GM12878 (cell line): Measurements from ENCODE around the gene MXRA7. TPM values are rescaled to one million over a fixed set of nuclear protein-coding genes. Genes with fewer than 3 reads are reported as not detected.

Experiments
- ATAC-seq: fragments of 200-7000 bp; cut with Tn5 transposase; 3 replicates; pipeline ENCODE4 v1.9.1; 2020; ENCODE audit warnings: mild to moderate bottlenecking, moderate library complexity
- BruUV-seq: library from RNA; stranded (reverse); fragments of 400-500 nt; replicated peaks from 2 replicates; lab custom pipeline; 2021; lab: Mats Ljungman, UMichigan
- CTCF ChIA-PET: fragments of 300-600 bp; sonication (Branson Sonifier 250); formaldehyde crosslinking; extraction: SDS; loops from one replicate; lab custom pipeline; 2021; ENCODE audit warnings: inconsistent platforms; lab: Yijun Ruan, JAX
- POLR2A ChIA-PET: fragments of 350-600 bp; formaldehyde crosslinking; extraction: SDS; loops from one replicate; lab custom pipeline; 2021; ENCODE audit warnings: inconsistent platforms; lab: Charles Lee
- RAD21 ChIA-PET: fragments of 300-600 bp; sonication (Branson Sonifier 250); formaldehyde crosslinking; loops from one replicate; lab custom pipeline; 2023; ENCODE audit warnings: antibody characterized with exemption; ENCODE audit not compliant: unreplicated experiment; lab: Charles Lee
- SMC1A ChIA-PET: fragments of 300-600 bp; sonication (Branson Sonifier 250); formaldehyde crosslinking; loops from one replicate; lab custom pipeline; 2023; ENCODE audit not compliant: unreplicated experiment, uncharacterized antibody; lab: Charles Lee
- DNase-seq: peaks from one replicate; pipeline ENCODE4 v3.0.0-alpha.2; 2011; ENCODE audit warnings: low read depth, low spot score
- FAIRE-seq: peaks from 3 replicates; lab custom pipeline; 2011; peaks lifted over from hg19 to GRCh38; lab: Jason Lieb, UNC
- H2AFZ ChIP-seq: 2 replicates; pipeline ENCODE4 v1.6.0; 2011; ENCODE audit warnings: low read depth, low read length, control low read depth; ENCODE audit not compliant: control insufficient read depth
- H3K27ac ChIP-seq: 2 replicates; pipeline ENCODE4 v1.5.1; 2011; ENCODE audit warnings: control low read depth; ENCODE audit not compliant: control insufficient read depth, insufficient read depth
- H3K27me3 ChIP-seq, 2 experiments: replicated peaks in 1 of 2; 2 replicates each; pipeline versions ENCODE4 v1.6.0 to v1.6.1; 2011; ENCODE audit warnings: low read length in 1 of 2; ENCODE audit not compliant: control insufficient read depth in 2 of 2, insufficient read depth in 2 of 2
- H3K36me3 ChIP-seq, 2 experiments: 2 replicates each; pipeline ENCODE4 v1.5.1; 2011; ENCODE audit warnings: low read length in 1 of 2; ENCODE audit not compliant: control insufficient read depth in 2 of 2, insufficient read depth in 2 of 2
- H3K4me1 ChIP-seq: 2 replicates; pipeline ENCODE4 v1.6.1; 2011; ENCODE audit warnings: mild to moderate bottlenecking, low read length, moderate library complexity, mixed read lengths; ENCODE audit not compliant: control insufficient read depth, insufficient read depth
- H3K4me2 ChIP-seq: 2 replicates; pipeline ENCODE4 v1.6.0; 2011; ENCODE audit warnings: control low read depth; ENCODE audit not compliant: control insufficient read depth, insufficient read depth
- H3K4me3 ChIP-seq: fragments of 200-600 bp; sonication (generic); 2 replicates; pipeline ENCODE4 v1.5.1; 2016
- H3K79me2 ChIP-seq: 2 replicates; pipeline ENCODE4 v1.6.0; 2011; ENCODE audit warnings: low read length; ENCODE audit not compliant: control insufficient read depth, insufficient read depth
- H3K9ac ChIP-seq: 2 replicates; pipeline ENCODE4 v1.8.0; 2011; ENCODE audit warnings: low read length, control low read depth, mixed read lengths; ENCODE audit not compliant: control insufficient read depth, insufficient read depth
- H3K9me3 ChIP-seq: replicated peaks from 3 replicates; pipeline ENCODE4 v1.5.1; 2011; ENCODE audit warnings: mild to moderate bottlenecking, low read length; ENCODE audit not compliant: control insufficient read depth, insufficient read depth
- H4K20me1 ChIP-seq: 2 replicates; pipeline ENCODE4 v1.6.0; 2011; ENCODE audit not compliant: control insufficient read depth, insufficient read depth
- CREM ChIP-seq: IDR thresholded peaks from 2 replicates; pipeline ENCODE4 v1.6.1; 2014; ENCODE audit warnings: antibody characterized with exemption, low read depth
- E2F8 ChIP-seq: fragments of 450-650 bp; IDR thresholded peaks from 2 replicates; pipeline ENCODE4 v1.6.1; 2018; ENCODE audit warnings: mild to moderate bottlenecking, low read depth, moderate library complexity; ENCODE audit not compliant: partially characterized antibody
- EP300 ChIP-seq, 2 experiments: fragments of 150-350 bp in 1 of 2; IDR thresholded peaks; 2 replicates each; pipeline ENCODE4 v1.6.1; 2011 to 2012; ENCODE audit warnings: low read depth in 2 of 2, low read length in 2 of 2, borderline replicate concordance in 1 of 2, improper control_type of control experiment in 1 of 2, inconsistent platforms in 1 of 2; ENCODE audit not compliant: control insufficient read depth in 1 of 2
- ESRRA ChIP-seq: IDR thresholded peaks from 2 replicates; pipeline ENCODE4 v1.6.1; 2012; ENCODE audit warnings: mild to moderate bottlenecking, low read length, improper control_type of control experiment
- ETV6 ChIP-seq, 2 experiments: fragments of 450-650 bp in 1 of 2; IDR thresholded peaks in 1 of 2; conservative IDR thresholded peaks in 1 of 2; 2 replicates each; pipeline ENCODE4 v1.6.1; 2014; ENCODE audit warnings: antibody characterized with exemption in 1 of 2, borderline replicate concordance in 1 of 2, low read depth in 1 of 2, mild to moderate bottlenecking in 1 of 2, moderate library complexity in 1 of 2
- HDAC6 ChIP-seq: fragments of 200-600 bp; sonication (generic); IDR thresholded peaks from one replicate; pipeline ENCODE4 v1.8.0; 2017; ENCODE audit warnings: antibody characterized with exemption; ENCODE audit not compliant: unreplicated experiment
- JUND ChIP-seq: IDR thresholded peaks from 2 replicates; pipeline ENCODE4 v1.6.1; 2012; ENCODE audit warnings: low read depth, mild to moderate bottlenecking, low read length, improper control_type of control experiment, moderate library complexity
- MTA2 ChIP-seq: fragments of 450-650 bp; IDR thresholded peaks from 2 replicates; pipeline ENCODE4 v1.6.1; 2016; ENCODE audit warnings: low read depth, mild to moderate bottlenecking, moderate library complexity
- MYC ChIP-seq: IDR thresholded peaks from 2 replicates; pipeline ENCODE4 v1.6.1; 2011; ENCODE audit warnings: mild to moderate bottlenecking, low read length, moderate library complexity, inconsistent platforms; ENCODE audit not compliant: insufficient read depth, insufficient replicate concordance, insufficient read length, severe bottlenecking
- NFYB ChIP-seq: IDR thresholded peaks from 2 replicates; pipeline ENCODE4 v1.6.1; 2011; ENCODE audit warnings: low read depth, mild to moderate bottlenecking, low read length, improper control_type of control experiment, moderate library complexity; ENCODE audit not compliant: insufficient read depth
- NR2C1 ChIP-seq: fragments of 450-650 bp; IDR thresholded peaks from 2 replicates; pipeline ENCODE4 v1.6.1; 2017; ENCODE audit warnings: antibody characterized with exemption, mild to moderate bottlenecking, moderate library complexity
- NR2F1 ChIP-seq: fragments of 450-650 bp; conservative IDR thresholded peaks from 2 replicates; pipeline ENCODE4 v1.6.1; 2017; ENCODE audit warnings: mild to moderate bottlenecking
- RUNX3 ChIP-seq: IDR thresholded peaks from 2 replicates; pipeline ENCODE4 v1.6.1; 2012; ENCODE audit warnings: low read length, inconsistent platforms
- SUZ12 ChIP-seq: fragments of 200-600 bp; sonication (generic); IDR thresholded peaks from one replicate; pipeline ENCODE4 v1.6.1; 2018; ENCODE audit warnings: antibody characterized with exemption, mild to moderate bottlenecking; ENCODE audit not compliant: unreplicated experiment
- TAF1 ChIP-seq: IDR thresholded peaks from 2 replicates; pipeline ENCODE4 v1.6.1; 2011; ENCODE audit warnings: mild to moderate bottlenecking, low read depth, low read length, borderline replicate concordance
- TCF3 ChIP-seq: IDR thresholded peaks from 2 replicates; pipeline ENCODE4 v1.6.1; 2012; ENCODE audit warnings: low read depth, mild to moderate bottlenecking, low read length, borderline replicate concordance; ENCODE audit not compliant: insufficient read depth
- ZNF274 ChIP-seq: IDR thresholded peaks from one replicate; pipeline ENCODE4 v1.8.0; 2011; ENCODE audit not compliant: insufficient read length, insufficient read depth
- ZNF622 ChIP-seq: fragments of 450-650 bp; IDR thresholded peaks from 2 replicates; pipeline ENCODE4 v1.6.1; 2017; ENCODE audit warnings: mild to moderate bottlenecking, inconsistent platforms
- WGBS: methylation state at CpG from one replicate; pipeline ENCODE4 v1.1.6; 2016; ENCODE audit warnings: low lambda C conversion rate; ENCODE audit not compliant: insufficient replicate concordance, insufficient coverage; ENCODE audit errors: missing lambda C conversion rate; 5-methylcytosine and 5-hydroxymethylcytosine counted together
- in situ Hi-C: fragments of 300-500 bp; cut with MboI; formaldehyde crosslinking; loops from 9 replicates; pipeline ENCODE4 v1.14.3; 2018; ENCODE audit warnings: mixed read lengths
- intact Hi-C: fragments of 100-400 bp; cut with micrococcal nuclease; formaldehyde crosslinking; loops from one replicate; pipeline ENCODE4 v1.14.2; 2022; ENCODE audit not compliant: unreplicated experiment
- polyA plus RNA-seq, 11 experiments: library from polyadenylated mRNA; depleted of rRNA in 4 of 11; unstranded in 6 of 11; stranded (reverse) in 5 of 11; fragments of >200 nt; fragmentation: Nextera tagmentation in 4 of 11; fragmentation: Illumina TruSeq in 1 of 11; extraction: Ambion mirVana in 4 of 11; extraction: Trizol in 1 of 11; gene quantifications; 1 replicate in 1 of 11; 2 replicates in 10 of 11; pipeline versions ENCODE4 v1.2.1 to v1.2.3, GENCODE V29; 2011 to 2016; ENCODE audit warnings: inconsistent platforms in 2 of 11, missing spikeins in 2 of 11, low read depth in 1 of 11
- total RNA-seq, 4 experiments: library from RNA; depleted of rRNA in 3 of 4; stranded (reverse); fragments of >200 nt in 3 of 4; fragmentation: Illumina TruSeq in 1 of 4; extraction: Trizol in 1 of 4; gene quantifications; 2 replicates each; pipeline versions ENCODE4 v1.2.1 to v1.2.3, GENCODE V29; 2013 to 2021

Gene MXRA7
- total and polyA plus RNA-seq, 10 of the 15 experiments (the other 5 are each of a cell fraction or from before 2014, with no cell fraction given), result 0.03 to 2.0 (median 0.33) TPM

- Histone ChIP-seq H3K9me3 (no peaks in the 10 kb centered on the region), H3K36me3 (no peaks in the 10 kb centered on the region), H2AFZ (no peak overlapping the region), H4K20me1 (no peaks in the 10 kb centered on the region), H3K4me1 (no peaks in the 10 kb centered on the region), H3K9ac (no peak overlapping the region), H3K4me3 (no peak overlapping the region), H3K27ac (no peak overlapping the region), H3K79me2 (no peaks in the 10 kb centered on the region), H3K4me2 (no peak overlapping the region), H3K27me3 (peaks cover 0 to 1% of the 10 kb centered on the region in 2 experiments; a peak in 2 of 4 replicates)
- ChIA-PET CTCF (no interaction called here), SMC1A (no interaction called here), POLR2A (no interaction called here), RAD21 (no interaction called here)
- DNase-seq, result no peak
- no peak for ATAC-seq
- WGBS, result 34% methylated on average over 26 of the region's 26 CpGs
- in situ Hi-C loops, result no loop called here
- no peak for FAIRE-seq
- no TSS peak for BruUV-seq
- intact Hi-C loops, result no loop called here
- TF ChIP-seq EP300 (IDR thresholded peaks at IDR 0.05; ENCODE audit: borderline replicate concordance in 1 of 2, control insufficient read depth in 1 of 2, low read depth in 2 of 2, low read length in 2 of 2), result no peak
- TF ChIP-seq ZNF622, result no peak
- no peak for TF ChIP-seq MTA2
- TF ChIP-seq MYC, result no peak
- TF ChIP-seq TCF3, result no peak
- TF ChIP-seq ZNF274, result no peak
- no peak for TF ChIP-seq SUZ12
- no peak for TF ChIP-seq NR2F1
- no peak for TF ChIP-seq NFYB
- no peak for TF ChIP-seq ETV6 (conservative IDR thresholded peaks at IDR 0.05 in 1 of 2, IDR thresholded peaks at IDR 0.05 in 1 of 2; ENCODE audit: borderline replicate concordance in 1 of 2, low read depth in 1 of 2)
- TF ChIP-seq HDAC6, result no peak
- TF ChIP-seq TAF1, result no peak
- no peak for TF ChIP-seq JUND
- TF ChIP-seq E2F8, result no peak
- no peak for TF ChIP-seq ESRRA
- TF ChIP-seq RUNX3, result no peak
- no peak for TF ChIP-seq NR2C1
- no peak for TF ChIP-seq CREM
Measured at GRCh38 chr17:76687298-76688164, 23.2 kb downstream of the MXRA7 start.
